H1 (cell line): ENCODE results near the gene PCGF3. TPM values are rescaled to one million over a fixed set of nuclear protein-coding genes. Genes with fewer than 3 reads are reported as not detected.
A peak's percentile ranks its signal among the peaks of the same experiment; 100 is the strongest.

Experiments used
- CTCF ChIA-PET: fragments of 300-600 bp; sonication (Branson Sonifier 250); formaldehyde crosslinking; loops from one replicate; lab custom pipeline; 2021; ENCODE audit not compliant: partially characterized antibody; lab: Charles Lee
- POLR2A ChIA-PET: fragments of 300-600 bp; sonication (Branson Sonifier 250); formaldehyde crosslinking; loops from one replicate; lab custom pipeline; 2021; ENCODE audit warnings: inconsistent platforms; ENCODE audit not compliant: partially characterized antibody; lab: Charles Lee
- DNase-seq, 2 experiments: peaks; one replicate each; pipeline versions ENCODE4 v3.0.0 to v3.0.0-alpha.2; 2010 to 2022; ENCODE audit warnings: low spot score in 2 of 2, low read depth in 1 of 2, mixed read lengths in 1 of 2
- FAIRE-seq: peaks from 2 replicates; lab custom pipeline; 2011; peaks lifted over from hg19 to GRCh38; lab: Jason Lieb, UNC
- H2AFZ ChIP-seq: 2 replicates; pipeline ENCODE4 v1.8.1; 2012; ENCODE audit warnings: low read length, inconsistent platforms
- H2AK5ac ChIP-seq: 2 replicates; pipeline ENCODE4 v1.6.1; 2013; ENCODE audit warnings: low read depth, low read length
- H2BK120ac ChIP-seq: replicated peaks from 2 replicates; pipeline ENCODE3; 2013; ENCODE audit warnings: low read depth, low read length, inconsistent platforms
- H2BK12ac ChIP-seq: 2 replicates; pipeline ENCODE4 v1.6.1; 2013; ENCODE audit warnings: low read depth, low read length
- H2BK15ac ChIP-seq: 2 replicates; pipeline ENCODE4 v1.6.1; 2013; ENCODE audit warnings: low read length
- H2BK20ac ChIP-seq: 2 replicates; pipeline ENCODE4 v1.6.1; 2013; ENCODE audit warnings: low read length
- H2BK5ac ChIP-seq: 2 replicates; pipeline ENCODE4 v1.6.1; 2013; ENCODE audit warnings: low read depth, low read length
- H3K14ac ChIP-seq: 2 replicates; pipeline ENCODE4 v1.6.1; 2013; ENCODE audit warnings: inconsistent platforms; ENCODE audit not compliant: insufficient read length
- H3K18ac ChIP-seq: 2 replicates; pipeline ENCODE4 v1.6.1; 2013; ENCODE audit warnings: low read length; ENCODE audit errors: extremely low read depth
- H3K23ac ChIP-seq: 2 replicates; pipeline ENCODE4 v1.6.1; 2013; ENCODE audit warnings: inconsistent platforms; ENCODE audit not compliant: insufficient read length
- H3K23me2 ChIP-seq: 2 replicates; pipeline ENCODE4 v1.6.1; 2013; ENCODE audit warnings: low read depth, low read length
- H3K27ac ChIP-seq: 2 replicates; pipeline ENCODE4 v1.6.1; 2011; ENCODE audit warnings: low read depth, low read length, inconsistent platforms
- H3K27me3 ChIP-seq, 4 experiments: replicated peaks in 1 of 4; 1 replicate in 1 of 4; 2 replicates in 3 of 4; pipeline versions ENCODE4 v1.6.1 to v1.8.1; 2011 to 2013; ENCODE audit warnings: low read length in 3 of 4, mild to moderate bottlenecking in 3 of 4, inconsistent platforms in 2 of 4, mixed read lengths in 2 of 4, moderate library complexity in 1 of 4; ENCODE audit not compliant: control insufficient read depth in 3 of 4, insufficient read depth in 3 of 4; ENCODE audit errors: extremely low read depth in 1 of 4
- H3K36me3 ChIP-seq, 4 experiments: 2 replicates each; pipeline versions ENCODE4 v1.6.1 to v1.8.1; 2011 to 2013; ENCODE audit warnings: mild to moderate bottlenecking in 4 of 4, low read length in 3 of 4, moderate library complexity in 2 of 4, control low read depth in 1 of 4, inconsistent platforms in 1 of 4; ENCODE audit not compliant: insufficient read depth in 4 of 4, control insufficient read depth in 2 of 4
- H3K4ac ChIP-seq: replicated peaks from 2 replicates; pipeline ENCODE3; 2013; ENCODE audit warnings: low read length, low read depth, mixed read lengths, inconsistent platforms; ENCODE audit not compliant: insufficient read length
- H3K4me1 ChIP-seq, 4 experiments: replicated peaks in 1 of 4; 1 replicate in 1 of 4; 2 replicates in 3 of 4; pipeline versions ENCODE4 v1.6.1 to v1.8.1; 2011 to 2013; ENCODE audit warnings: low read length in 3 of 4, inconsistent platforms in 2 of 4, mixed read lengths in 1 of 4; ENCODE audit not compliant: insufficient read depth in 4 of 4, control insufficient read depth in 3 of 4
- H3K4me2 ChIP-seq, 2 experiments: 2 replicates each; pipeline versions ENCODE4 v1.6.1 to v1.8.1; 2011 to 2013; ENCODE audit warnings: low read depth in 2 of 2, low read length in 2 of 2, control low read depth in 1 of 2, inconsistent platforms in 1 of 2, mild to moderate bottlenecking in 1 of 2; ENCODE audit not compliant: insufficient read depth in 1 of 2
- H3K4me3 ChIP-seq, 4 experiments: fragments of 200-600, 300-600 bp in 1 of 4; sonication (generic), shearing (Covaris generic), sonication (Bioruptor Twin) in 1 of 4; 2 replicates each; pipeline versions ENCODE4 v1.5.1 to v1.8.1; 2011 to 2016; ENCODE audit warnings: low read length in 4 of 4, low read depth in 3 of 4, control low read depth in 2 of 4, inconsistent platforms in 2 of 4, mild to moderate bottlenecking in 2 of 4, mixed read lengths in 1 of 4, moderate library complexity in 1 of 4; ENCODE audit not compliant: insufficient read depth in 2 of 4; ENCODE audit errors: extremely low read depth in 1 of 4
- H3K56ac ChIP-seq: replicated peaks from 2 replicates; pipeline ENCODE3; 2013; ENCODE audit warnings: low read depth, mild to moderate bottlenecking, mixed read lengths, low read length, inconsistent platforms; ENCODE audit not compliant: insufficient read length
- H3K79me1 ChIP-seq: 2 replicates; pipeline ENCODE4 v1.6.1; 2013; ENCODE audit warnings: low read depth, low read length, control low read depth
- H3K79me2 ChIP-seq, 2 experiments: 2 replicates each; pipeline versions ENCODE4 v1.6.1 to v1.8.1; 2012 to 2013; ENCODE audit warnings: low read length in 2 of 2, mild to moderate bottlenecking in 2 of 2, inconsistent platforms in 1 of 2; ENCODE audit not compliant: insufficient read depth in 2 of 2, control insufficient read depth in 1 of 2
- H3K9ac ChIP-seq, 4 experiments: replicated peaks in 1 of 4; 1 replicate in 1 of 4; 2 replicates in 3 of 4; pipeline versions ENCODE4 v1.6.1 to v1.8.1; 2011 to 2013; ENCODE audit warnings: low read depth in 3 of 4, low read length in 3 of 4, control low read depth in 2 of 4, mild to moderate bottlenecking in 2 of 4, moderate library complexity in 2 of 4, inconsistent platforms in 1 of 4; ENCODE audit errors: extremely low read depth in 1 of 4
- H3K9me3 ChIP-seq, 2 experiments: 2 replicates each; pipeline versions ENCODE4 v1.6.1 to v1.8.1; 2012 to 2013; ENCODE audit warnings: mild to moderate bottlenecking in 2 of 2, moderate library complexity in 2 of 2, control low read depth in 1 of 2, inconsistent platforms in 1 of 2, low read depth in 1 of 2, low read length in 1 of 2, mixed read lengths in 1 of 2; ENCODE audit not compliant: insufficient read depth in 2 of 2
- H4K20me1 ChIP-seq, 2 experiments: replicated peaks in 1 of 2; 2 replicates each; pipeline versions ENCODE3 to v1.8.1; 2011 to 2013; ENCODE audit warnings: inconsistent platforms in 2 of 2, low read length in 2 of 2, mild to moderate bottlenecking in 1 of 2; ENCODE audit not compliant: insufficient read depth in 2 of 2, control insufficient read depth in 1 of 2
- H4K5ac ChIP-seq: 2 replicates; pipeline ENCODE4 v1.6.1; 2013; ENCODE audit warnings: low read length, low read depth, mixed read lengths, inconsistent platforms; ENCODE audit not compliant: insufficient read length
- H4K8ac ChIP-seq: 2 replicates; pipeline ENCODE4 v1.8.0; 2013; ENCODE audit warnings: mild to moderate bottlenecking, moderate library complexity, low read length, inconsistent platforms; ENCODE audit not compliant: insufficient read depth; ENCODE audit errors: extremely low read depth
- H4K91ac ChIP-seq: replicated peaks from 2 replicates; pipeline ENCODE3; 2013; ENCODE audit warnings: low read length, mixed read lengths, inconsistent platforms; ENCODE audit not compliant: insufficient read length
- CHD1 ChIP-seq: IDR thresholded peaks from 2 replicates; pipeline ENCODE4 v1.6.1; 2012; ENCODE audit warnings: low read depth, low read length, improper control_type of control experiment
- JUND ChIP-seq: IDR thresholded peaks from 2 replicates; pipeline ENCODE4 v1.6.1; 2011; ENCODE audit warnings: mild to moderate bottlenecking, improper control_type of control experiment, low read length
- KDM4A ChIP-seq: IDR thresholded peaks from one replicate; pipeline ENCODE4 v1.7.1; 2012; ENCODE audit warnings: low read depth, mild to moderate bottlenecking, moderate library complexity, low read length, inconsistent platforms; ENCODE audit not compliant: severe bottlenecking
- RFX5 ChIP-seq: IDR thresholded peaks from 2 replicates; pipeline ENCODE4 v1.6.1; 2011; ENCODE audit warnings: low read depth, low read length, improper control_type of control experiment, borderline replicate concordance
- SIN3A ChIP-seq, 2 experiments: IDR thresholded peaks in 1 of 2; conservative IDR thresholded peaks in 1 of 2; 2 replicates each; pipeline ENCODE4 v1.6.1; 2011 to 2012; ENCODE audit warnings: low read length in 2 of 2, improper control_type of control experiment in 1 of 2, low read depth in 1 of 2, mild to moderate bottlenecking in 1 of 2
- YY1 ChIP-seq: IDR thresholded peaks from 2 replicates; pipeline ENCODE4 v1.6.1; 2011; ENCODE audit warnings: low read depth, mild to moderate bottlenecking, low read length
- WGBS, 2 experiments: shearing (Covaris generic) in 1 of 2; methylation state at CpG; one replicate each; pipeline versions ENCODE4 v1.1.6 to v1.1.7; 2013 to 2015; ENCODE audit warnings: low lambda C conversion rate in 2 of 2, mixed read lengths in 2 of 2, inconsistent platforms in 1 of 2, low coverage in 1 of 2, missing lambda C conversion rate in 1 of 2; ENCODE audit not compliant: insufficient replicate concordance in 2 of 2, insufficient coverage in 1 of 2, insufficient read length in 1 of 2; ENCODE audit errors: extremely low coverage in 1 of 2, missing lambda C conversion rate in 1 of 2; 5-methylcytosine and 5-hydroxymethylcytosine counted together
- polyA plus RNA-seq, 7 experiments: library from polyadenylated mRNA; depleted of rRNA in 3 of 7; stranded (reverse) in 5 of 7; unstranded in 2 of 7; fragments of >200 nt in 5 of 7; fragments of 200-250 nt in 2 of 7; gene quantifications; 1 replicate in 5 of 7; 2 replicates in 1 of 7; 4 replicates in 1 of 7; pipeline versions ENCODE4 v1.2.1 to v1.2.3, GENCODE V29; 2011 to 2013; ENCODE audit warnings: missing spikeins in 2 of 7, mixed read lengths in 2 of 7
- total RNA-seq: library from RNA; stranded (reverse); fragmentation: NEBNext Ultra II Directional; extraction: Animal tissue kit (Norgen Biotek cat#: 25700); gene quantifications from 2 replicates; pipeline ENCODE4 v1.2.1, GENCODE V29; 2021

The PCGF3 gene
- total and polyA plus RNA-seq, 2 of the 8 experiments (the other 6 are each of a cell fraction or from before 2014, with no cell fraction given) = 52.7 to 52.9 TPM

DNA sequence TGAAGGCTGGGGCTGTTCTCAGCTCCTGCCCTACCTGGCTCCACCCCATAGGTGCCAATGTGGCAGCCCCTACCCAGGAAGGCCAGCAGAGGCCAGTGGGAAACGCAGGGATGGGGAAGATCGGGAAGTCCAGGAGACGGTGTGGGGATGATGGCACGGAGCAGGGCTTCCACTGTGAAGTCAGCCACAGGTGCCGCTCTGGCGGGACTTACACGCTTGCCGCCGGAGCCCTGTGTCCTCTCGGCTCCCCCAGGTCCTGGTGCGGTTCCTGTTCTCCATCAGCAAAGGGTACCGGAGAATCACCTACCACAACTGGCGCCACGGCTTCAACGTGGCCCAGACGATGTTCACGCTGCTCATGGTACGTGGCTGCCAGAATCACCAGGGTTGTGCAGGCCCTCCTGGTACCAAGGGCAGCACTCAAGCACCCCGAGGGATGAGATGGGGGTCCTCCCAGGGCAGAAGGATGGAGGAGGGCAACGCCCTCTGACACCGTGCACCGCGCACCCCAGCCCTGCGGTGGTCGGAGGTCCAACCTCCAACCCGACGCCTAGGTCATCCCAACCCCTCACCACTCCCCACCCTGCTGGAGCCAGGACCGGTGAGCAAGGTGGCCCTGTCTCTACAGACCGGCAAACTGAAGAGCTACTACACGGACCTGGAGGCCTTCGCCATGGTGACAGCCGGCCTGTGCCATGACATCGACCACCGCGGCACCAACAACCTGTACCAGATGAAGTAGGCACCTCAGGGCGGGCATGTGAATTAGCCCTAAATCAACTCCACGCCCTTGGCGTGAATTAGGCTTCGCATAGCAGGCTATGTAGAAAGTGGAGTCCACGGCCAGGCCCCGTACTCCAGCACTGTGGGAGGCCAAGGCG is 43.5 kb upstream of the PCGF3 start:
- Histone ChIP-seq H3K36me3 (no peaks in the 10 kb centered on the region; a peak in 1 of 8 replicates), H2AFZ (no peak overlapping the region), H2BK120ac (no peak overlapping the region), H3K79me1 (no peaks in the 10 kb centered on the region), H3K4me1 (no peaks in the 10 kb centered on the region; a peak in 1 of 7 replicates), H3K9ac (no peak overlapping the region), H3K56ac (no peak overlapping the region), H2BK12ac (no peak overlapping the region), H3K14ac (no peak overlapping the region), H3K27me3 (no peaks in the 10 kb centered on the region), H3K79me2 (no peaks in the 10 kb centered on the region), H3K4me2 (no peak overlapping the region), H3K27ac (no peak overlapping the region), H3K9me3 (no peaks in the 10 kb centered on the region), H2AK5ac (no peak overlapping the region), H3K23ac (no peak overlapping the region), H4K8ac (peak overlapping the region; percentile 77; the same call in 1 of the 2 replicates), H2BK5ac (no peak overlapping the region), H4K5ac (no peak overlapping the region), H3K18ac (no peak overlapping the region), H2BK20ac (no peak overlapping the region), H3K4me3 (no peak overlapping the region), H3K4ac (no peak overlapping the region), H2BK15ac (no peak overlapping the region), H4K91ac (no peak overlapping the region), H3K23me2 (peaks cover 7% of the 10 kb centered on the region; the same call in 1 of the 2 replicates), H4K20me1 (peaks cover 0 to 19% of the 10 kb centered on the region in 2 experiments)
- no peak for TF ChIP-seq SIN3A (conservative IDR thresholded peaks at IDR 0.05 in 1 of 2, IDR thresholded peaks at IDR 0.05 in 1 of 2; ENCODE audit: low read depth in 1 of 2, low read length in 2 of 2)
- no peak for TF ChIP-seq JUND
- TF ChIP-seq CHD1 = no peak
- TF ChIP-seq RFX5 = no peak
- TF ChIP-seq YY1 = no peak
- no peak for TF ChIP-seq KDM4A
- 91% methylated on average over 41 of the region's 42 CpGs; no CpG with 5 or more reads in 1 of the 2 experiments for WGBS, 2 experiments
- CTCF ChIA-PET = interaction anchor here (0.6 to 1.6 kb wide), 3 partner anchors 9 to 59 kb away, joined by 3 to 4 read pairs (median 3); no protein-coding TSS in a partner anchor
- POLR2A ChIA-PET = interaction anchor here (0.9 to 5.0 kb wide), 3 partner anchors 8 to 13 kb away, joined by 3 to 53 read pairs (median 11); partner anchors contain the start of genes ATP5ME and MYL5
- FAIRE-seq (no peak), DNase-seq (no peak)
